ENCODE results near the gene USP7.

USP7 gene

GRCh38 chr16:8950580-8951077 is 13.1 kb downstream of the USP7 start:
- DNase-seq, result no peak

- no peak for DNase-seq
These were observed 13.9 kb downstream of the USP7 start for GRCh38 chr16:8949536-8950418.

DNA sequence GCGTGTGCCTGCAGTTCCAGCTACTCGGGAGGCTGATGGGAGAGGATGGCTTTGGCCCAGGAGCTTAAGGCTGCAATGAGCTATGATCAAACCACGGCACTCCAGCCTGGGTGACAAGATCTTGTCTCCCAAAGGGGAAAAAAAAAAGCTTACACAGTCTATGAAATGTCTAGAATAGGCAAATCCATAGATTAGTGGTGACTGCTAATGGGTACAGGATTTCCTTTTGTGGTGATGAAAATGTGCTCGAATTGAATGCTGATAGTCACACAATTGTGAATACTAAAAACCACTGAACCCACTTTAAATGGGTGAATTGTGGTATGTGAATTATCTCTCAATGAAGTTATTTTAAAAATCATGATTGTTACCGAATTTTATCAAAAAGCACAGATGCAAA is 14.9 kb downstream of the USP7 start:
- DNase-seq, result no peak

DNA sequence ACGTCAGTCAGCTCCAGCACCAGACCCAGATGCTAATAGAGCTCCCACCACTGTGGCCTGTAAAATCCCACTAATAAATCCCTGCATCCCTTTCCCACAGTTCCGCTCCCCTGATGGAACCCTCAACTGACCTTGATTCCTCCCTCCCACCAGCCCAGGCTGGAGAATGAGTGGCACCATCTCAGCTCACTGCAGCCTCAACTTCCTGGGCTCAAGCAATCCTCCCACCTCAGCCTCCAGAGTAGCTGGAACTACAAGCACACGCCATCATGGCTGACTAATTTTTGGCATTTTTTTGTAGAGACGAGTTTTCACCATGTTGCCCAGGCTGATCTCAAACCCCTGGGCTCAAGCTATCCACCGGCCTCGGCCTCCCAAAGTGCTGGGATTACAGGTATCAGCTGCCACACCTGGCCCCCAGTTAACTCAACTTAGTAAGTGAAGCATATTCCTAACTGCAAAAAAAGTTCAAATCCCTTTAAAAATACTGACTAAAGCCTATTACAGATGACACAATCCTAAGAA is 15.6 kb downstream of the USP7 start:
- DNase-seq, result no peak

DNA sequence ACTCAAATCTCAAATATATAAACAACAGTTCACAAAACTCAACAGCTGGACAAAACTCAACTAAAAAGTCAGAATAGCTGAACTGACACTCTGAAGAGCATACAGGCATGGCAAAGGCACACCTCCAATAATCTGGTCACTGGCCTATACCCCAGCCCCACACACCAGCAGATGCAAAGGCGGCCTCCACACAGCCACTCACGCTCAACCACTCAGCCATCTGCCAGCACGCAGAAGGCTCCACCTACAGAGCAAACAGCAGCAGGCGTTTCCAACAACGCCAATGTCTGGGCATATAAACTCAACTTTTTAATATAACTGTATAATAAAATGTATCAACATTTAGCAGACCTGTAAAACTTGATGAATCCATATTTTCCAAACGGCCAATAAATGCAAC is 17.2 kb downstream of the USP7 start:
- DNase-seq, result no peak

GRCh38 chr16:8945626-8946296 is 17.9 kb downstream of the USP7 start:
- DNase-seq, result no peak

DNA sequence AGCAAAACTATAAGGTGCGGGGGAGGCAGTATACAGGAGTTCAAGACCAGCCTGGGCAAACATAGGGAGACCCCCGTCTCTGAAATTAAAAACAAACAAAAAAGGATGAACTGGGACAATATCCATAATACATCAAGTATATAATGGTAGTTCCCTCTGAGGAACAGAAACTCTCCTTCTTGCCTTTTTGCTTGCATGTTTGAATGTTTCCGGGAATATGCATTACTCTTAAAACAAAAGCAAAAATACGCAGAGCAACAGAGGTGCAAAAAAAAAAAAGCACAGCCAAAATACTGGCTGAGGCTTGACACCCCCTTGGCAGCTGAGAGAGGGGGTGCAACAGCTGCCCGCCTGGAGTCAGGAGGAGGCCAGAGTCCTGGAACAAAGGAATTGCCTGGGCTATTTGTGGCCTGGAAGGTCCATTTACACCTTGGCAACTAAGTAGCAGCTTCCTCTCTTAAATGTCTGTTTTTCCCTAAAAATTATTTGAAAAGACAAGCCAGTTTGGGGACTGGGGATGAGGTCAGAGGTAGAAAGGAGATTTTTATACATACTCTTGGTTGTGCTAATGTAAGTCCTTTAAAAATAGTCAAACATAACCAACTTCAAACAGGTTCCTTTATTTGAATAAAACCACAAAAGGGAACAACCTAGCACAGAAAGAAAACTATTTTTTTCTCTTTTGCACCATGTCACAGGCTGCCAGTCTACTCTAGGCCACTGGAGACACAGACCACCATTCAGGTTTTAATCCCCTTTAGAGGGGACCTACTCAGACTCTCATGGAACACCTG is 19.5 kb downstream of the USP7 start:
- no peak for DNase-seq

- DNase-seq, result no peak
These were observed 20.5 kb downstream of the USP7 start for GRCh38 chr16:8943001-8943763.

GRCh38 chr16:8941718-8942344 is 21.9 kb downstream of the USP7 start:
- no peak for DNase-seq

DNA sequence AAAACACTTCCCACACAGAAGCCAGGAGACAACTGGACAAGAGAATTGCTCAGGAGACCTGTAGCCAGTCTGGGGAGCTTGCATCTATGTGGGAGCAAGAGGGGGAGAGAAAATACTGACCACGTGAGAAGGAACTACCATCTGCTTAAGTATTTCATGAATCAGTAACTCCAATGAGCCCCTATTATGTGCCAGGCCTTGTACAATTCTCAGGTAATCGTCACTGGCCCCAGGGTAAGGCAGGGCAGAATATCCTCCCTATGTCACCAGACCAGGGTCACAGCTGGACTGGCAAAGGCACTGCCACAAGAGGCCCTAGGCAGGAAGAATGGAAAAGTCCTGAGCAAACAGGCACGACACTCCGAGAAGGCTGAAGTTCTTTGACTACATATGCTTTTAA is 25.9 kb downstream of the USP7 start:
- DNase-seq, result no peak

DNA sequence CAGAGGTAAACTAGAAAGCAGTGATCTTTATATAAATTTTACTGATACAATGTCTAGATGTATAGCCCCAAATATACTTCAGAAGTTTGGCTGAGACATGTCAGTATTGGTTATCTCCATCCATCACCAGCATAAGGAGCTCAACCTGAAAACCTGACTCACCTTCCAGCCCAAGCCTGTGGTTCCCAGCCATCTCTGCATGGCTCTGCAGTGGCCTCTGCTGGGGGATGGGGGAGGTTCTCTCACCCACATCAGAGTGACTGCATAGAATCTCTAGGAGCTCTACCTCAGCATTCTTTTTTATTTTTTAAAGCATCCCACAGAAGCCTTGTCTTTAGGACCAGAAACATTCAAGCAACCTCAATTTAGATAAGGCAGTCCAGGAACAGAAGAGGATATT is 27.3 kb downstream of the USP7 start:
- DNase-seq, result no peak

GRCh38 chr16:8935989-8936388 is 27.7 kb downstream of the USP7 start:
- DNase-seq, result no peak

GRCh38 chr16:8934601-8935000 is 29.1 kb downstream of the USP7 start:
- DNase-seq, result no peak

- no peak for DNase-seq
These were observed 31.8 kb downstream of the USP7 start for GRCh38 chr16:8931859-8932258.

DNA sequence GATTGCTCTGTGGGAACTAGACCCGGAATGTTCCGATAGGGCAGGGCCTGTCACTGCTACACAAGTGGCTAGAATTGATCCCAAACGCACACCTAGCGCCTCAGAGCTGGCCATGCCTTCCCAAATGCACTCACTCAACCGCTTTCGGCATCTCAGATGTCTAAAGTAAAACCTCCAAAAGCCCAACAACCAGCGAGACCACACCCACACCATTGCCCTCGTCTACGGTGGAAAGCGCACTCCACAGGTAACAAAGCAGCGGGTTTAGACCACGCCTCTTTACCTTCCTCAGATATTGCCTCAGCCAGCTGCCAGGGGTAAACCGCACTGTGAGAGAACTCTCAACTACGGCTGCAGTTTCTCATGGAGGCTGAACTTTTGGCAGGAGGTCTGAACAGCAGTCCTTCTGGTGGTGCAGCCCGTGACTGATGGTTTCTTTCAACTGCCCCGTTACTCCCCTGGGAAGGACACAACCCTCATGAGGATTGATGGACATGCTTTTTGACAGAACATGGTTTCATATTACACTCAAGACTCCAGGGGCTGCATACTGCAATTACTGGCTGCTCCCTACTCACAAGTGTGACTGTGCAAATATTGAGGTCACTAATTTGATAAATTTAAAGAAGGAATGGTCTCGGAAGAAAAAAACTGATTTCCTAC is 34.5 kb downstream of the USP7 start:
- no peak for DNase-seq

DNA sequence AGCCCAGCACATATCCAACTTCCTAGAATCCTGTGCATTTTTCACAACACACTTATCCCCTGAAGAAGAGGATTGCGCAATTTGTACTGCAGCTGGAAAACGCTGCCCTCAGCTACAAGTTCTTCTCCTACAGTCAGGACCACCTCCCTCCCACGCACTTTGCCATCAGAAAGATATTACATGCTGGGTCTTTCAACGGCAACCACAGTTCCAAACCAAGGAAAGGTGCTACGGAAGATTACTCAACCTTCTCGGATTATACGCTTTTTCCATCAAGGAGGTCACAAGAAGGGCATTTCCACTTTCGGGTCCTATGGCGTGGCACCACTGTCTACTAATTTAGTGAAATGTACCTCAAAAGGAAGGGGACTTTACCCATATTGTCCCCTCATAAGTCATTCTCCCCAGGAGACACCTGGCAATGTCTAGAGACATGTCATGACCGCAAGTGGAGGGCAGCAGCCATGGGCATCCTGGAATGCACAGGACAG is 35.2 kb downstream of the USP7 start:
- DNase-seq, result no peak

DNA sequence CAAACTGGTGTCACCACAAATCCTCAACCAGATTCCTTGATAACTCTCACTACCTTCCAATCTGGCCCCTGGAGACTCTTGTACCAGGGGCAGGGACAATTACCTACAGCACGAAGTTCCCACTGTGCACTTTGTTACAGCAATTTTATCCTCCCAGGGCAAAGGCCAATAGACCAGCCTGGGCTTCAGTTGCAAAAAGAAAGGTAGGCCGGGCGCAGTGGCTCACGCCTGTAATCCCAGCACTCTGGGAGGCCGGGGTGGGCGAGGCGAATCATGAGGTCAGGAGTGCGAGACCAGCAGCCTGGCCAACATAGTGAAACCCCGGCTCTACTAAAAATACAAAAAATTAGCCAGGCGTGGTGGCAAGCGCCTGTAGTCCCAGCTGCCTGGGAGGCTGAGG is 36.9 kb downstream of the USP7 start:
- no peak for DNase-seq

DNA sequence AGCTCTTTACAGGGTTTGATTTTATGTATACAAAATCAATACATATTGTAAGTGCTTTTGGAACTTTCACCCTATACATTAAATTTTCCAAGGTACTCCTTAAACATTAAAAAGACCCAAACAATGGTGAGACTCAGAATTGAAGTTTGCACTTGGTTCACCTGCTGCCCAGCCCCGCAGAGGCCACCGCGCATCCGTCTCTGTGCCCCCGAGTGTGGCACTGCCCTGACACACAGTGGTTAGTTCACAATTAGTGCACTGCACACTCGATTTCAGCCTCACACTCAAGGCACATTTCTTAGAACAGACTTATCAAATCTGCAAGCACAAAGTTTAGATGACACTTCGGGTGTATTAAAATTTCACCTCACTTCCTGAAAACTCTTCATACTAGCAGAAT is 38.3 kb downstream of the USP7 start:
- DNase-seq, result no peak

DNA sequence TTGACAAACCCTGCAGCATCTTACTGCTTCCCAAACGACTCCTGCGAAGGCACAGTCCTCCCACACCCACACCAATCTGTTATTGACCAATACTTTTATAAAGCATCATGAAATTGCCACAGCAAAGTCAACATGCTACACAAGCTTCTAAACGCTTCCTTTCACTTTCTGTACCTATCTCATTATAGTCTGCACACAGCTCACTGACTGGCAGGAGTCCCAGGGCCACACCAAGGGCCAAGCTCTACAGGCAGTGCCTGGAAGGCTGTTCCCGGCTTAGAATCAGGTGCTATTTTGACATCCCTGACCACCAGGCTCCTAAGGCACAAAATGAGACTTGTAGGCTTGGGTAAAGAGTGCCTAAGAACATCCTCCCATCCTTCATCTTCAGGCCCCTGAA is 39.5 kb downstream of the USP7 start:
- DNase-seq, result no peak

- DNase-seq, result no peak
These were observed 40.5 kb downstream of the USP7 start for GRCh38 chr16:8923199-8923598.

DNA sequence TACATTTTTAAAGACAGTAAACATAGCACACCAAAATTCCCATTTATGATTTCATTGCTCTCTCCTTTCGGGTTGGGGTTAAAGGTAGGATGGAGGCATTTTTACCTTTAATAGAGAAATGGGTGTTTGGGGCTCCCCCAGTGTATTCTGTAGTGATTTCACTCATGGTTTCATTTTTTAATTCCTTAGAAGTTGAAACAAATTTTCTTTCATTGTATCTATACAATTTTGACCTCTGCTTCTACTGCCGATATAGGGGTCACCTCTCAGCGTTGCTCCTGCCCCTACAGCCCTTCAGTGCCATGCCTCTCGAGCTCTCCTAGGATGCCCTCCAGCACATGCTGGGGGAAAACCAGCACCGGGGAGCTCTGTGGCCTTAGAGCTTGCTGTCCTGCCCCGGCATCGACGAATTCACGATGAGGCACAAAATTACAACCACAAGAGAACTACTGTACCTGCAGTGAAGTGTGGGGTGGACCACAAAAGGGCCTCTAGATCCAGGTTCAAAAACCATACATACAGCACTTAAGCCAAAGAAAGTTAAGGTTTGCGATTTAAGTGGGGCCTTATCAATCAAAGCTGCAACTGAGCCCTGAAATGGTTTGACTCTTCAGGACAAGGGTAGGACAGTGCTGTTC is 42.2 kb downstream of the USP7 start:
- no peak for DNase-seq

Data from GOT3 (cell line).